ENCODE results near the gene IARS2.
"Not testable (repeated sequence)": the region's sequence is repeated elsewhere in the genome, so short reads cannot be mapped to it uniquely, and the experiment has no call there.

Gene IARS2

DNA sequence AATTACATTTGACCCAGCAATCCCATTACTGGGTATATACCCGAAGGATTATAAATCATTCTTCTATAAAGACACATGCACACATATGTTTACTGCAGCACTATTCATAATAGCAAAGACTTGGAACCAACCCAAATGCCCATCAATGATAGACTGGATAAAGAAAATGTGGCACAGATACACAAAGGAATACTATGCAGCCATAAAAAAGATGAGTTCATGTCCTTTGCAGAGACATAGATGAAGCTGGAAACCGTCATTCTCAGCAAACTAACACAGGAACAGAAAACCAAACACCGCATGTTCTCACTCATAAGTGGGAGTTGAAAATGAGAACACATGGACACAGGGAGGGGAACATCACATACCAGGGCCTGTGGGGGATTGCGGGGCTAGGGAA lies 76.0 kb downstream of the IARS2 start:
- DNase-seq: not testable (repeated sequence)

DNA sequence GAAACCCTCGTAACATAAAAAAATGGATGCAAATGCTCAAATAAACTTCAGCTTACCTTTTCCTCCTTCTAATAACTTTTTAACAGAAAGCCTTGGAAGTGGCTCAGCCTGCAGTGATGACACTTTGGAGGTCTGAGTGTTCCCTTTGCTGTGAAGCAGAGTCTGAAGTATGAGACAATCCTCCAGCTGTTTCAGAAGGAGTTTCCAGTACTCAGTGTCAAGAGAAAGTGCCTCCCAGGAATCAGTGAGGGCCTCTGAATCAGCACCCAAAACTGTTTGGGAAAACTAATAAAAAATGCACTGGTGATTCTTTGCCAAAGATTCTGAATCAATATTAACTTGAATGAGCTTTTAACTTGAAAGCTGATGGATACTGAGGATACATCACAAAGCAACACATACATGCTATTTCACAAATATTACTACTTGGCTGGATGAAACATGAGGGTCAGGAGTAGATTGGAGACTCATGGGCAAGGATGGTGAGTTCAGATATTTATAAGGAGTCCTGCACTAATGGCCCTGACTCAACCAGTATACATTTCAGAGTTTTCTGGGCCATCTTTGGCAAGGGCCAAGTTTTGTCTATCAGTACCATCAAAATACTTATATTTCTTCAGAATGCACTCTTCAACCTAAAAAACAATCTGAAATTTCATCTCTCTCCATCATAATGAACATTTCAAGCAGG lies 77.0 kb downstream of the IARS2 start:
- DNase-seq: no peak

DNA sequence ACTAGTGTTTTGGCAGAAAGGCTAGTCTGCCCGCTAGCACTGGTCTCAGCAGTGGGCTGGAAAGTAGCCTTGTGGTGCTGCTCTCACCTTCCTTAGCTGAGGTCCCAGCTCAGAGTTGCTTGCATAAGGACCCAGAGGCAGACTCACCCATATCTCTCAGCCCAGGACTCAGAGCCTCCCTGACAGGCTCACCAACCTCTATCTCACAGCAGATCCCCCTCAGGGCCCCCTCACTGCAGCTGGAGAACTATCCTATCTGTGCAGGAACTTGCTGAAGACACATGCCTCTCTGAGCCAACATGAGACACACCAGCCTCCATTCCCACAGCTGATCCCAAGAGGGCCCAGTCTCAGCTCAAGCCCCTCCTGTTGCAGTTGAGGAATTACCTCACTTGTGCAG lies 82.6 kb downstream of the IARS2 start:
- no peak for DNase-seq

DNA sequence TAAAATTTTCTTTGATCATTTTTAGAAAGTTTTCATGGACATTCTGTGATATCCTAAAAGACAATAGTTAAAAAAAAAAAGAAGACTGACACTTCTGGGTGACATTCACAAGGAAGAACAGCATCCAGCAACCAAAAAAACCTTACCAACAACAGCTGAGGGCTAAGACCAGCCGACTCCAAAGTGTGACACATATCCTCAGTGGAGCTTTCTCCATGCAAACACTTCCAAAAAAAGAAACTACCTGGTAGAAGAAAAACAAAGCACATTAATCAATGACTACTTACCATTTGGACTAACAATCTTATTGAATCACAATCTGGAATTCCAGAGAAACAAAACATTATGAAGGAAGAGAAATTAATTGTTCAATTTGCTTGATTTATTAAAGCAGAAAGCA lies 88.2 kb downstream of the IARS2 start:
- DNase-seq: no peak

DNA sequence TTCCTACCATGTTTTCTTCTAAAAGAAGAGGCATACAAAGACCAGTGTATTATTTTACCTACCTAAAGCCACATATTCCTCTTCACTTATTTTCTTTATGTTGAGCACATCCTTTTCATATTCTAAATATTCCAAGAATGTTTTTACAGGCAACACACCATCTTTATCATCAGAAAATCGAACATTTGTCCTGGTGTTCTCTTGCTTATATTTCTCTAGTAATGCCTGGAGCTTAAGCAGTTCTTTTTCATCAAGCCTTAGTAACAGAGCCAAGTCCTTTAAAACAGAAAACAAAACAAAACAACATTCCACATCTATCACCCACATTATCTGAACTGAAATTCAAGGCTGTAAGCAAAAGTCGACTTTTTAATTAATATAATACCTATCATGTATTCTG lies 88.7 kb downstream of the IARS2 start:
- no peak for DNase-seq

DNA sequence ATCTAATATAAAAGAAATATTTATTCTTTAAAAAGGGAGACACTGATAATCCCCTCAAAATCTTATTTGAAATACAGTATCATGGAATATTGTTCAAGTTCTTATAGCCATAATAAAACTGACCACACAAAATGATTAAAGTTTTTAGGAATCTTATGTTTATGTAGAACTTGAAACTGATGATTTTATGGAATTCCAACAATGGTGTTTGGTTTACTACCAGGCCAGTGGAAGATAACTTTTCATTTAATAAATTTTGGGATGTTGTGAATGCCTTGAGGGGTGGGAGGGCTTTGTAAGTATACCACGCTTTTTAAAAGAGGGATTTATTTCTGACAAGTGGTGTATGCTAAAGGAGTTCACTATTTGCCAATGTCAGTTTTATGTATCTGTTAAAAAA lies 90.6 kb downstream of the IARS2 start:
- DNase-seq: no peak

DNA sequence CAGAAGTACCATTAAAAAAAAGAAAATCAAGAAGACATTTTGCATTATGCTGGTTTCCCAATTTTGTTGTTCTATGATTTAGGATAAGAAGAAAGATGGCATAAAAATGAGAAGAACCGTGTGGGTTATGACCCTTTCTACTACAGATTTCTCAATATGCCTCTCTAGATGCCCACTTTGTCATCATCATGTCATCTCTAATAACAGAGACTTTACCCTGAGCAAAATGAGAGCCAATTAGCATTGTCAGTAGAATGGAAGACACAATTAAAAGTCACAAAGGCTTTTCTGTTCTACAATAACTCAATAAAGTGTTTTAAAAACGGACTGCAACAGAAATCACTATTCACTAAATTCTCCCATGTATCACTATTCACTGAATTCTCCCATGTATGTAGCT lies 92.8 kb downstream of the IARS2 start:
- DNase-seq: no peak

DNA sequence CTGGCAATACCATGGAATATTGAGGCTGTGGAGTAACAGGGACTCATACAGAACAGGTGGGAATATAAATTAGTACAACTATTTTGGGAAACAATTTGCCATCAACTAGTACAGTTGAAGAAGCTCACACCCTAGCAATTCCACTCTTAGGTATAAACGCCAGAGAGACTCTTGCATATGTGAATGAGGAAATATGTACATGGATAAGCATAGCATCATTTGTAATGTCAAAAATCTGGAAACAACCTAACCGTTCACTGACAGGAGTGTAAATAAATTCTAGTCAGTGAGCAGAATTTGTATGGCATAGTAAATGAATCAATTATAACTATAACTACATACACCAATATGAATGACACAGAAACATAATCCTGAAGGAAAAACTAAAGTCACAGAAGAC lies 94.6 kb downstream of the IARS2 start:
- no peak for DNase-seq

DNA sequence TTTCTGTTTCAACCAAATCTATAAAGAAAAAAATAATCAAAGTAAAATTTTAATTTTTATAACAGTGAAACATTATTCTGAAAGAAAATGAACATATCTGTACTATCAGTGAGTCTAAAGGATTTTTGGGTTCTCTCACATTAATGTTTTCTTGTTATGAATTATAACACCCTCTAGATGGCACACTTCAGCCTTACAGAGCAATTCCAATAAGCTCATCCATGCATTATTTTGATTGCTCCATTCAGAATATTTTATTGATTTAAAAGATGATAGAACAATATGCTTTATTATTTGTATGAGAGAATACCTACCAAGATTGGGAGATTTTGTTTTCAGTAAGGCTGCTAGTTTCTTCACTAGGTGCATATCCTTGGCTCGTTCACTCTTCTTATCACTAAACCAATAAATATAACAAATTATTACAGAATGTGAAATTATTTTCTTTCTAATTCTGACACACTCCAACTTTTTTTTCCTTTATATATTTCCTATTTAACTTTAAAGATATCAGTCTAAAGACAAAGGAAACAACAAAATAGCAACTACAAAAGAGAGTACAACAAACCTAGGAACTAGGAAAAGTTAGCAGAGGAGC lies 95.9 kb downstream of the IARS2 start:
- no peak for DNase-seq

DNA sequence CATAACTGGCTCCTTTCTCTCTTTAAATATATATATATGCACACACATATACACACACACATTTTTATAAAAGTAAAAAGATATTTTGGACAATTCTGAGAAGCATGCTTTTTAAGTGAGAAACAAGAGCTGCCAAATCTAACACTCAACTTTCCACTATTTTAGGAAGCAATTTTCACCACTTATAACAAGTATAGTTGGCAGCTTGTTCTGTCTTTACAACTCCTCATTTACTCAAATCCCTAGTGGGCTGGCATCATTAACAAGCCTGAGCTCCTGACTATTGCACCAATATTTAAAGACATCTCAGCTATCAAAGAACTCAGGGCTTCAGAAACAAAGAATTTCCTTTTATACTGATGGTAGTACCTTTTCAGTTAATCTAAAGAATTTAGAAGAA lies 101.8 kb downstream of the IARS2 start:
- no peak for DNase-seq
